Measurements from ENCODE around the gene AMD1.

DNA sequence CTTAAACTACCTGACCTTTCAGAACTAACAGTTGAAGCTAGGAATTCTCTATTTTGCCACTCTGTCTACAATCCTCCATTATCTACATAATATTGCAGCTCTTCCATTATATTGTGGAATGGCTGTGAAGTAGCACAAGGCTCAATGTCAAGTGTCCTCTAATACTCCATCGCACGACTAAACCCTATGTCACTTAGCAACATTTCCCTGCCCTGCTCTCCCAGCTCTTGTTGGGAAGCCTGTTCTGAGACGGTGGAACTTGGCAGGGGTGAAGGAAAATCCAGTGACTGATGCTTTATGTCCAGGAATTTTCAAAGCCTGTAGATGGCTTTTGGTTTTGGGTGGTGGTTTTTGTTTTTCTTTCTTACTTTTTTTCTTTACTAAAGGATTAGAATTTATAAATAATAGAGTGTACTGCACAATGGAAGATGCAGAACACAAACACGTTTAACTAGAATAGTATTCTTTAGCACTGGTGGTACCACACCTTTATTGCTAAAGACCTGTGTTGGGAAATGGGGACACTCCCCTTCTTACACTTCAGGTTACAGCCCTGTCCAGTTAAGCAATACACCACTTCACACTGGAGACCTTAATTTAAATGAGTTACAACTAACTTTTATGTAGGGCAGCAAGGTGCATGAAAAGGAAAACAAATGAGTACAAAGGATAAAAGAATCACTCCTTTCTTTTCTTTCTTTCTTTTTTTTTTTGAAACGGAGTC lies 20.7 kb upstream of the AMD1 start:
- TF ChIP-seq, protein P1, sequence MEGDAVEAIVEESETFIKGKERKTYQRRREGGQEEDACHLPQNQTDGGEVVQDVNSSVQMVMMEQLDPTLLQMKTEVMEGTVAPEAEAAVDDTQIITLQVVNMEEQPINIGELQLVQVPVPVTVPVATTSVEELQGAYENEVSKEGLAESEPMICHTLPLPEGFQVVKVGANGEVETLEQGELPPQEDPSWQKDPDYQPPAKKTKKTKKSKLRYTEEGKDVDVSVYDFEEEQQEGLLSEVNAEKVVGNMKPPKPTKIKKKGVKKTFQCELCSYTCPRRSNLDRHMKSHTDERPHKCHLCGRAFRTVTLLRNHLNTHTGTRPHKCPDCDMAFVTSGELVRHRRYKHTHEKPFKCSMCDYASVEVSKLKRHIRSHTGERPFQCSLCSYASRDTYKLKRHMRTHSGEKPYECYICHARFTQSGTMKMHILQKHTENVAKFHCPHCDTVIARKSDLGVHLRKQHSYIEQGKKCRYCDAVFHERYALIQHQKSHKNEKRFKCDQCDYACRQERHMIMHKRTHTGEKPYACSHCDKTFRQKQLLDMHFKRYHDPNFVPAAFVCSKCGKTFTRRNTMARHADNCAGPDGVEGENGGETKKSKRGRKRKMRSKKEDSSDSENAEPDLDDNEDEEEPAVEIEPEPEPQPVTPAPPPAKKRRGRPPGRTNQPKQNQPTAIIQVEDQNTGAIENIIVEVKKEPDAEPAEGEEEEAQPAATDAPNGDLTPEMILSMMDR (IDR thresholded peaks at IDR 0.05; ENCODE audit: low read length): no peak
- no peak for TF ChIP-seq EZH2phosphoT487 (IDR thresholded peaks at IDR 0.05; ENCODE audit: low read length)
- no peak for TF ChIP-seq EZH2 (optimal IDR thresholded peaks at IDR 0.05; ENCODE audit: low read depth, low read length)

Measured in MM.1S (cell line).